Fibroblast of lung (primary cell): Measurements from ENCODE around the gene HTR5A. TPM values are rescaled to one million over a fixed set of nuclear protein-coding genes. Genes with fewer than 3 reads are reported as not detected.
"Not testable (repeated sequence)": the region's sequence is repeated elsewhere in the genome, so short reads cannot be mapped to it uniquely, and the experiment has no call there.

Experiments
- DNase-seq, 2 donors: peaks; one replicate each; pipeline versions ENCODE4 v3.0.0 to v3.0.0-alpha.2; 2010; ENCODE audit warnings: low read depth in 2 of 2
- H2AFZ ChIP-seq: 2 replicates; pipeline ENCODE4 v1.5.1; 2012; ENCODE audit warnings: low read length, control low read depth, inconsistent platforms
- H3K27ac ChIP-seq: 2 replicates; pipeline ENCODE4 v1.5.1; 2011; ENCODE audit warnings: low read length, control low read depth; ENCODE audit not compliant: insufficient read depth
- H3K27me3 ChIP-seq: 2 replicates; pipeline ENCODE4 v1.5.1; 2011; ENCODE audit warnings: mild to moderate bottlenecking, low read length; ENCODE audit not compliant: control insufficient read depth, insufficient read depth
- H3K36me3 ChIP-seq: 2 replicates; pipeline ENCODE4 v1.5.1; 2011; ENCODE audit warnings: low read length; ENCODE audit not compliant: control insufficient read depth, insufficient read depth
- H3K4me1 ChIP-seq: 2 replicates; pipeline ENCODE4 v1.5.1; 2011; ENCODE audit warnings: low read length; ENCODE audit not compliant: control insufficient read depth, insufficient read depth; ENCODE audit errors: extremely low read depth
- H3K4me2 ChIP-seq: 2 replicates; pipeline ENCODE4 v1.5.1; 2011; ENCODE audit warnings: low read length, control low read depth; ENCODE audit not compliant: insufficient read depth; ENCODE audit errors: extremely low read depth
- H3K4me3 ChIP-seq, 4 experiments: fragments of 200-600 bp in 1 of 4; sonication (generic) in 1 of 4; replicated peaks in 1 of 4; 2 replicates each; pipeline ENCODE4 v1.5.1; 2011 to 2016; ENCODE audit warnings: low read length in 4 of 4, low read depth in 3 of 4, mild to moderate bottlenecking in 3 of 4, control low read depth in 2 of 4, inconsistent platforms in 1 of 4, mixed read lengths in 1 of 4; ENCODE audit not compliant: insufficient read depth in 1 of 4; ENCODE audit errors: control extremely low read depth in 1 of 4
- H3K79me2 ChIP-seq: 2 replicates; pipeline ENCODE4 v1.5.1; 2012; ENCODE audit warnings: mild to moderate bottlenecking, low read length, inconsistent platforms; ENCODE audit not compliant: control insufficient read depth, insufficient read depth
- H3K9ac ChIP-seq: 2 replicates; pipeline ENCODE4 v1.5.1; 2011; ENCODE audit warnings: mild to moderate bottlenecking, low read length, control low read depth; ENCODE audit not compliant: insufficient read depth
- H3K9me3 ChIP-seq: 2 replicates; pipeline ENCODE4 v1.5.1; 2012; ENCODE audit warnings: low read depth, low read length; ENCODE audit not compliant: control insufficient read depth, insufficient read depth
- H4K20me1 ChIP-seq: 2 replicates; pipeline ENCODE4 v1.5.1; 2011; ENCODE audit warnings: low read length; ENCODE audit not compliant: control insufficient read depth, insufficient read depth; ENCODE audit errors: extremely low read depth
- EZH2 ChIP-seq: IDR thresholded peaks from 2 replicates; pipeline ENCODE4 v1.5.1; 2012; ENCODE audit warnings: low read length, control low read depth, mild to moderate bottlenecking; ENCODE audit errors: missing control alignments
- polyA plus RNA-seq, 2 donors: library from polyadenylated mRNA; depleted of rRNA in 1 of 2; stranded (reverse) in 1 of 2; unstranded in 1 of 2; fragments of >200 nt; gene quantifications; 2 replicates each; pipeline ENCODE4 v1.2.1, GENCODE V29; 2011 to 2012; ENCODE audit warnings: missing spikeins in 1 of 2
- total RNA-seq: library from RNA; depleted of rRNA; stranded (reverse); fragments of >200 nt; gene quantifications from 2 replicates; pipeline ENCODE4 v1.2.1, GENCODE V29; 2014
- TF ChIP-seq, protein P1 (sequence below), 2 donors: IDR thresholded peaks in 1 of 2; conservative IDR thresholded peaks in 1 of 2; 1 replicate in 1 of 2; 2 replicates in 1 of 2; pipeline ENCODE4 v1.5.1; 2011 to 2012; ENCODE audit warnings: low read length in 2 of 2, control low read depth in 1 of 2, inconsistent platforms in 1 of 2, low read depth in 1 of 2, mild to moderate bottlenecking in 1 of 2

Gene HTR5A
- total and polyA plus RNA-seq, 2 donors (not counting 1 experiment from before 2014, with no cell fraction given): not detected

DNA sequence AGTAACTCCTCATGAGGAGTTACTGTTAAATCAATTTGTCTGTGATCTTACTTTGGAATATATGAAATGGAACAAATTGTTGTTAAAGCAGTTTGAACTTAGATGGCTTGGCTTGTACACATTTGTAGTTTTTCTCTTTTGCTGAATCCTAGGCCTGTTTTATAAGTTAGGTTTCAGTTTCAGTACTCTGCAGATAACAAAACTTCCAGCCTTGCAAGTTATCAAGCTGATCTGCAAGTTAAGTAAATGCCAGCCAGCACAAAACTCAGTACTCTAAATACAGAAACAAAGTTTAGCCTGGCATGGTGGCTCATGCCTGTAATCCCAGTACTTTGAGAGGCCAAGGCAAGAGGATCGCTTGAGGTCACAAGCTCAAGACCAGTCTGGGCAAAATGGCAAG, 42.2 kb upstream of the HTR5A start:
- H3K4me3 ChIP-seq: no peak overlapping the region
- no peaks in the 10 kb centered on the region for H3K4me1 ChIP-seq
- H3K79me2 ChIP-seq: no peaks in the 10 kb centered on the region
- H3K36me3 ChIP-seq: no peaks in the 10 kb centered on the region
- no peaks in the 10 kb centered on the region for H3K27me3 ChIP-seq
- H2AFZ ChIP-seq: no peak overlapping the region
- no peak overlapping the region for H3K27ac ChIP-seq
- no peaks in the 10 kb centered on the region for H3K9me3 ChIP-seq
- H3K9ac ChIP-seq: no peak overlapping the region
- no peak for DNase-seq
- TF ChIP-seq, protein P1, sequence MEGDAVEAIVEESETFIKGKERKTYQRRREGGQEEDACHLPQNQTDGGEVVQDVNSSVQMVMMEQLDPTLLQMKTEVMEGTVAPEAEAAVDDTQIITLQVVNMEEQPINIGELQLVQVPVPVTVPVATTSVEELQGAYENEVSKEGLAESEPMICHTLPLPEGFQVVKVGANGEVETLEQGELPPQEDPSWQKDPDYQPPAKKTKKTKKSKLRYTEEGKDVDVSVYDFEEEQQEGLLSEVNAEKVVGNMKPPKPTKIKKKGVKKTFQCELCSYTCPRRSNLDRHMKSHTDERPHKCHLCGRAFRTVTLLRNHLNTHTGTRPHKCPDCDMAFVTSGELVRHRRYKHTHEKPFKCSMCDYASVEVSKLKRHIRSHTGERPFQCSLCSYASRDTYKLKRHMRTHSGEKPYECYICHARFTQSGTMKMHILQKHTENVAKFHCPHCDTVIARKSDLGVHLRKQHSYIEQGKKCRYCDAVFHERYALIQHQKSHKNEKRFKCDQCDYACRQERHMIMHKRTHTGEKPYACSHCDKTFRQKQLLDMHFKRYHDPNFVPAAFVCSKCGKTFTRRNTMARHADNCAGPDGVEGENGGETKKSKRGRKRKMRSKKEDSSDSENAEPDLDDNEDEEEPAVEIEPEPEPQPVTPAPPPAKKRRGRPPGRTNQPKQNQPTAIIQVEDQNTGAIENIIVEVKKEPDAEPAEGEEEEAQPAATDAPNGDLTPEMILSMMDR (conservative IDR thresholded peaks at IDR 0.05 in 1 of 2, IDR thresholded peaks at IDR 0.05 in 1 of 2; ENCODE audit: low read depth in 1 of 2, low read length in 2 of 2): no peak
- TF ChIP-seq EZH2: no peak
- H4K20me1 ChIP-seq: no peaks in the 10 kb centered on the region
- no peak overlapping the region for H3K4me2 ChIP-seq

DNA sequence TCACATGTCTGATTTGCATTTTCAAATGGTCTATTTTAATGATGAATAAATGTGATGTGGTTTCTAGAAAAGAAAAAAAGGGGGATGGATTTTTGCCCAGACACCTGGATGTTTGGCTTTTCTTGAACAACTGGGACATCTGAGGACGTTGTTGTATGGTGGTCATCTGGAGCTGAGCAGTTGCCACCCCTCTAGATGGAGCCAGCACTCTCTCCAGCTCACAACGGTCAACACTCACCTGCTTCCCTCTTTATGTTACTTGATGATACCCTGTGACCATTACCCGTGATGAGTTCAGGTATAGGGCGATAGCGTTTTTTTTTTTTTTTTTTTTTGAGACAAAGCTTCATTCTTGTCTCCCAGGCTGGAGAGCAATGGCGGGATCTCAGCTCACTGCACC, 37.1 kb upstream of the HTR5A start:
- TF ChIP-seq, protein P1 (conservative IDR thresholded peaks at IDR 0.05 in 1 of 2, IDR thresholded peaks at IDR 0.05 in 1 of 2; ENCODE audit: low read depth in 1 of 2, low read length in 2 of 2): no peak
- no peak for TF ChIP-seq EZH2
- Histone ChIP-seq H3K79me2 (no peaks in the 10 kb centered on the region), H3K27ac (no peak overlapping the region), H3K4me3 (no peak overlapping the region), H3K4me2 (no peak overlapping the region), H3K9ac (no peak overlapping the region), H3K4me1 (no peaks in the 10 kb centered on the region), H2AFZ (no peak overlapping the region), H3K27me3 (no peaks in the 10 kb centered on the region), H3K36me3 (no peaks in the 10 kb centered on the region), H4K20me1 (no peaks in the 10 kb centered on the region), H3K9me3 (no peaks in the 10 kb centered on the region)
- no peak for DNase-seq

DNA sequence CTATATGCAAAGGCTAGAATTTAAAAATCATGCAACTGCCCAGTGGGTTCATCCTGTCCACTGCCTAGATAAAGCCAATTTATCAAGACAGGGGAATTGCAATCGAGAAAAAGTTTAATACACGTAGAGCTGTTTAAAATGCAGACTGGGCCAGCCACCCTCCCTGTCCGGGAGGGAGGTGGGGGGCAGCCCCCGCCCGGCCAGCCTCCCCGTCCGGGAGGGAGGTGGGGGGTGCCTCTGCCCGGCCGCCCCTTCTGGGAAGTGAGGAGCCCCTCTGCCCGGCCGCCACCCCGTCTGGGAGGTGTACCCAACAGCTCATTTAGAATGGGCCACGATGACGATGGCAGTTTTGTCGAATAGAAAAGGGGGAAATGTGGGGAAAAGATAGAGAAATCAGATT, 35.6 kb upstream of the HTR5A start:
- H3K79me2 ChIP-seq, H2AFZ ChIP-seq, H3K36me3 ChIP-seq, H3K9ac ChIP-seq, H4K20me1 ChIP-seq, H3K4me1 ChIP-seq, H3K4me3 ChIP-seq, H3K27ac ChIP-seq, DNase-seq, H3K9me3 ChIP-seq, H3K27me3 ChIP-seq, H3K4me2 ChIP-seq: not testable (repeated sequence)
